Esophagus muscularis mucosa (tissue), 4 donors: Measurements from ENCODE around the gene MPST. TPM values are rescaled to one million over a fixed set of nuclear protein-coding genes. Genes with fewer than 3 reads are reported as not detected.

Source experiments
- DNase-seq: peaks from one replicate; pipeline ENCODE4 v3.0.0-alpha.2; 2017; ENCODE audit errors: extremely low spot score
- H3K27ac ChIP-seq, 4 donors: fragments of 200-600 bp; sonication (generic); replicated peaks in 1 of 4; 1 replicate in 3 of 4; 2 replicates in 1 of 4; pipeline ENCODE4 v1.5.1; 2016 to 2019; ENCODE audit warnings: mild to moderate bottlenecking in 1 of 4
- H3K27me3 ChIP-seq, 4 donors: fragments of 200-600 bp; sonication (generic); one replicate each; pipeline versions ENCODE4 v1.5.1 to v1.6.0; 2016 to 2019
- H3K36me3 ChIP-seq, 4 donors: fragments of 200-600 bp; sonication (generic); one replicate each; pipeline ENCODE4 v1.5.1; 2016 to 2019
- H3K4me1 ChIP-seq, 4 donors: fragments of 200-600 bp; sonication (generic); one replicate each; pipeline ENCODE4 v1.5.1; 2016 to 2019
- H3K4me3 ChIP-seq, 4 donors: fragments of 200-600 bp; sonication (generic); 1 replicate in 2 of 4; 2 replicates in 2 of 4; pipeline ENCODE4 v1.5.1; 2016 to 2019; ENCODE audit warnings: mild to moderate bottlenecking in 4 of 4, moderate library complexity in 1 of 4
- H3K9me3 ChIP-seq, 4 donors: fragments of 200-600 bp; sonication (generic); 1 replicate in 3 of 4; 2 replicates in 1 of 4; pipeline ENCODE4 v1.5.1; 2016 to 2019
- CTCF ChIP-seq, 3 experiments: fragments of 200-600 bp in 2 of 3; fragments of 450-650 bp in 1 of 3; sonication (generic) in 2 of 3; IDR thresholded peaks; one replicate each; pipeline ENCODE4 v1.5.1; 2017 to 2019; ENCODE audit warnings: antibody characterized with exemption in 3 of 3, mild to moderate bottlenecking in 2 of 3, moderate library complexity in 1 of 3
- EP300 ChIP-seq: sonication (generic); formaldehyde crosslinking; IDR thresholded peaks from one replicate; pipeline ENCODE4 v1.6.1; 2017; ENCODE audit warnings: antibody characterized with exemption
- POLR2A ChIP-seq: fragments of 450-650 bp; IDR thresholded peaks from one replicate; pipeline ENCODE4 v1.6.1; 2017; ENCODE audit warnings: antibody characterized with exemption, moderate library complexity, mild to moderate bottlenecking, low read depth
- POLR2AphosphoS5 ChIP-seq, 2 donors: sonication (generic); formaldehyde crosslinking; IDR thresholded peaks; one replicate each; pipeline ENCODE4 v1.6.1; 2017; ENCODE audit warnings: antibody characterized with exemption in 2 of 2
- WGBS: methylation state at CpG from one replicate; pipeline ENCODE4 v1.1.5; 2018; 5-methylcytosine and 5-hydroxymethylcytosine counted together
- intact Hi-C: fragments of 100-400 bp; cut with DNase I; formaldehyde crosslinking; loops from one replicate; pipeline ENCODE4 v1.15.1; 2023
- total RNA-seq, 4 donors: library from RNA; depleted of rRNA; stranded (reverse); fragments of >200 nt; gene quantifications; one replicate each; pipeline versions ENCODE4 v1.1.0 to v1.2.1, GENCODE V29; 2016

The MPST gene
- total RNA-seq, 4 donors from 2014 or later: 124 to 205 (median 169) TPM

GRCh38 chr22:36991206-36991605 is 28.3 kb upstream of the MPST start:
- Histone ChIP-seq H3K27me3 (peaks cover 0 to 54% (median 6%) of the 10 kb centered on the region in 4 donors), H3K27ac (no peak overlapping the region), H3K9me3 (peaks cover 0 to 6% (median 4%) of the 10 kb centered on the region in 4 donors), H3K4me3 (no peak overlapping the region), H3K36me3 (no peaks in the 10 kb centered on the region), H3K4me1 (no peaks in the 10 kb centered on the region)
- TF ChIP-seq POLR2A (no peak), EP300 (no peak), POLR2AphosphoS5 (IDR thresholded peaks at IDR 0.05) (no peak), CTCF (IDR thresholded peaks at IDR 0.05) (no peak)
- DNase-seq: no peak
- WGBS: 64% methylated on average over 6 of the region's 6 CpGs
- intact Hi-C loops: no loop called here

DNA sequence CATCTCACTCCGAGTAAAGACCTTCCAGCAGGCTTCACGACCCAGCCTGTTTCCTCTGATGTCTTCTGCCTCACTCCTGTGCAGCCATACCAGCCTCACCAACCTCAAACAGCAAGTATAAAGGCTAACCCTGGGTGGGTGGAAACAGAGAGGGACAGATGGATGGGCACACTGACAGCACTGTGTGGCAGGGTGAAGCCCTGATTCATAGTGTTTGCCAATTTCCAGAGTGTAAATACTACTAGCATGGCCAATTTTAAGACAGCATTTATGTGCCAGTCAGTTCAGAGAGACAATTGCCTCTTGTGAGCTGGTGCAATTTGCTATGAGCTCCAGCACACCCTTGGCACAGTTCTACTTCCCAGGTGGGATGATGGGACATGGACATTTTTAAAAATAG is 21.8 kb upstream of the MPST start:
- no peak overlapping the region for H3K4me3 ChIP-seq
- H3K4me1 ChIP-seq: no peaks in the 10 kb centered on the region
- 74% methylated on average over 2 of the region's 2 CpGs for WGBS
- H3K9me3 ChIP-seq: no peaks in the 10 kb centered on the region
- no peak for DNase-seq
- peaks cover 0 to 19% (median 0%) of the 10 kb centered on the region in 4 donors for H3K27me3 ChIP-seq
- TF ChIP-seq POLR2A: no peak
- TF ChIP-seq CTCF (IDR thresholded peaks at IDR 0.05): no peak
- no peak for TF ChIP-seq POLR2AphosphoS5 (IDR thresholded peaks at IDR 0.05)
- TF ChIP-seq EP300: no peak
- intact Hi-C loops: no loop called here
- no peak overlapping the region for H3K27ac ChIP-seq
- H3K36me3 ChIP-seq: no peaks in the 10 kb centered on the region

DNA sequence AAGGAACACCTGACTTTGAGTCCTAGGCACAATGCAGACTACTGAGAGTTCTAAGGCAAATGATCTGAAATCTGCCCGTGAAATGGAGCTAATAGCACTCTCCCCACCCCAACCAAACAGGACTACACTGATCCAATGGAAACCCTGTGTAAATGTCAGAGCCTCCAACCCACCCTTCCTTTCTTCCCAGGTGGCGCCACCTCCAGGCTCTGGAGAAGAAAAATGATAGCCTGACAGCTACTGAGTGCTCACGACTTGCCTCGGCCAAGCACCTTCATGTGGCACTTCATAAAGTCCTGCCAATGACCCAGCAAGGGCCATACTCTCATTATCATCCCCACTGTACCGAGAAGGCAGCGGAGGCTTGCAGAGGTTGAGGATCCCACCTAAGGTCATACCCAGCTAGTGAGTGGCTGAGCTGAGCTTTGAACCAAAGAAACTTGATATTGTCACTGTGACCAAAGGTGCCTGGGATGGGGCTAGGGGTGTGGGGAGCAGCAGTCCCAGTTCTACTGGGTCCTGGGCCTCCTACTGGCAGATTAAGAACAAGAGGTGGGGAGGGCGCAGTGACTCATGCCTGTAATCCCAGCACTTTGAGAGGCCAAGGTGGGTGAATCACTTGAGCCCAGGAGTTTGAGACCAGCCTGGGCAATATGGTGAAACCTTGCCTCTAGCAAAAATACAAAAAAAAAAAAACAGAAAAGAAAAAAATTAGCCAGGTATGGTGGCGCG is 20.8 kb upstream of the MPST start:
- intact Hi-C loops: no loop called here
- no peaks in the 10 kb centered on the region for H3K4me1 ChIP-seq
- no peak for DNase-seq
- no peak overlapping the region for H3K27ac ChIP-seq
- peaks cover 0 to 22% (median 0%) of the 10 kb centered on the region in 4 donors for H3K27me3 ChIP-seq
- no peak overlapping the region for H3K4me3 ChIP-seq
- no peaks in the 10 kb centered on the region for H3K36me3 ChIP-seq
- H3K9me3 ChIP-seq: no peaks in the 10 kb centered on the region
- TF ChIP-seq POLR2AphosphoS5 (IDR thresholded peaks at IDR 0.05) (no peak), CTCF (IDR thresholded peaks at IDR 0.05) (no peak), POLR2A (no peak), EP300 (no peak)
- 76% methylated on average over 9 of the region's 9 CpGs for WGBS

- no peaks in the 10 kb centered on the region for H3K36me3 ChIP-seq
- no peak for DNase-seq
- no peak for TF ChIP-seq EP300
- TF ChIP-seq POLR2A: no peak
- no peak for TF ChIP-seq POLR2AphosphoS5 (IDR thresholded peaks at IDR 0.05)
- no peak for TF ChIP-seq CTCF (IDR thresholded peaks at IDR 0.05)
- no peak overlapping the region for H3K27ac ChIP-seq
- H3K9me3 ChIP-seq: no peaks in the 10 kb centered on the region
- H3K4me3 ChIP-seq: no peak overlapping the region
- peaks cover 0 to 28% (median 0%) of the 10 kb centered on the region in 4 donors for H3K27me3 ChIP-seq
- 91% methylated on average over 4 of the region's 4 CpGs for WGBS
- H3K4me1 ChIP-seq: no peaks in the 10 kb centered on the region
- intact Hi-C loops: no loop called here
These were observed 20.1 kb upstream of the MPST start for GRCh38 chr22:36999463-36999862.
